NCI-H2107 treated with DMSO at 0.1 percent for 48 hours (cell line): ENCODE data around the gene ARHGEF1.
"Not testable (repeated sequence)": the region's sequence is repeated elsewhere in the genome, so short reads cannot be mapped to it uniquely, and the experiment has no call there.

ENCODE experiments used
- DNase-seq: peaks from one replicate; lab custom pipeline; 2025; ENCODE audit not compliant: unreplicated experiment; lab: John Stamatoyannopoulos, UW

The ARHGEF1 gene

DNA sequence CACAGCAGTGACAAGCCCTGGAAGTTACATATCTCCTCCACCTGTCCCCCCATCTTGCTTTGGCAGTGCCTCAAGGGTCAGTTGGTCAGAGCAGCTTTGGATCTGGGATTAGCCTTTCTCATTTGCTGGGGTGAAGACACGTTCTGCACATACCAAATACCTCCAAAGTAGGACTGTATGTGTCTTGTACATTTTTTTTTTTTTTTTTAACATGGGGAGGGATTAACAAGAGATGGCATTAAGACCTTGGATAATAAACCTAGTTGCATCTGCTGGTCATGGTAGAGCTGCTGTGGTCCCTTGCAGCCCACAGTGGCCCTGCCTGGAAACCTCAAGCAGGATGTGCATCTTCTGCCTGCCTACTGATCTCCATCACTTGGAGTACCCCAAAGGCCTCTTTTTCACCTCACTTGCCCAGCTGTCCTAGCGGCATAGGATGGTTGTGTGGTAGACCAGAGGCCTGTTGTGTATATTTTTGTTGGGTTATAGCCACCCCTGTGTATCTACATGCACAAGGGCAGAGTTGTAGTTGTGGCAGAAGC lies 20.5 kb upstream of the ARHGEF1 start:
- no peak for DNase-seq

DNA sequence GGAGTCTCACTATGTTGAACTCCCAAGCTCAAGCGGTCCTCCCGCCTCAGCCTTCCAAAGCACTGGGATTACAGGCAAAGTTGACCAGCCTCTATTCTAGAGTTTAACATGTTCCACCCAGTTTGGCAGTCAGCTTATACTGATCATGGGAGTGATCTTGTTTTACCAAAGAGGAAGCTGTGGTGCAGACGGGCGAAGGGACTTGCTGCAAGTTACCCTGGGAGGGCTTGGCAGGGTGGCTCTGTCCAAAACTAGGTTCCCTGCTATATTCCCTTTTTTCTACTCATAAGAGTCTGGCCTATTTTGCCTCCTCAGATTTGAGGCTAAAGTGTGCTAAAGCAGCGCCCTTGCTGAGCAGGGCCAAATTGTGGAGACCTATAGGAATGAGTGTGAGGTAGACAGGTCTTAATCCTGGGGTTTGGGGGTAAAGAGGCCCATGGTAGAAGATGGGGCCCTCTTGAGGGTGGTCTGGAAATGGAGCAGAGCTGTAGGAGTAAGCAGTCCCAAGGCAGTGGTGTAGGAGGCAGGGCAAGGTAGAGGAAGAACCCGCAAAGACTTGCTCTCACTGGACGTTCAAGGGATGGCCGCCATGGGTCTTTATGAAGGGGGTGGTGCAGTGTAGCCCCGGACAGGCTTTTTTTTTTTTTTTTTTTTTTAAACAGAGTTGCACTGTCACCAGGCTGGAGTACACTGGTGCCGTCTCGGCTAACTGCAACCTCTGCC lies 19.6 kb upstream of the ARHGEF1 start:
- DNase-seq: no peak

DNA sequence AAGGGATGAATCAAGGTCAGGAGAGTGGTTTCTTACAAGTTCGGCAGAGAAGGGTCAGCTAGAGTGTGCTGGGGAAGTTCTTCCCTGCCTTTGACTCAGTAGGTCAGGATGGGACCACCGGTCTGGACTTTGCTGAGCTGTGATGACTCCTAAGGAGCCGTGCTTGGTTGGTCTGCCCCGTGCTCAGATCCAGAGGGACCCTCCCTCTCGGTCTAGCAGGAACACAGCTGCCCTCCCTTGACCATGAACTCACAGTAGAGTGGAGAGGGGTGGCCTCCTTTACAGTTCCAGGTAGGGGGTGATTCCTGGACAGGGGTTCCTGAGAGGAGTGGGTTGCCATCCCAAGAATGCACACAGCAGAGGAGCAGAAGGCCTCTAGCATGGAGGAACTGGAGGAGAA lies 18.6 kb upstream of the ARHGEF1 start:
- no peak for DNase-seq

DNA sequence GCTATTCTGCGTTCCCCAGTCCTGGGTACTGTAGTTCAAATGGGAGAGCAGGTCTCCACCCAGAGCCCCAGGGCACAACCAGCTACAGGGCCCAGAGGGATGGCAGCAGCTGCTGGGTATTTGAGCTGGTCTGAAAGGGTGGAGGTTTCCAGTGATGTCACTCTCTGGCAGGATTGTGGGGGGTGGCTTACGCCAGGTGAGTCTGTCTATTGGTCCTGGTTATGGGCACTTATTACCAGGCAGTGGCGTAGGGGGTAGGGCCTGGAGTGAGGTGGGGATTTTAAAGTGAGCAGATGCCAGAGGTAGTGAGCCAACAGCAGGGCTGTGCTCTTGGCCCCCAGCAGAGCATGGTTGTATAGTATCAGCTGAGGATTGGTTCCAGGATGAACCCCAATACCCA lies 16.7 kb upstream of the ARHGEF1 start:
- peak; percentile 33 for DNase-seq

DNA sequence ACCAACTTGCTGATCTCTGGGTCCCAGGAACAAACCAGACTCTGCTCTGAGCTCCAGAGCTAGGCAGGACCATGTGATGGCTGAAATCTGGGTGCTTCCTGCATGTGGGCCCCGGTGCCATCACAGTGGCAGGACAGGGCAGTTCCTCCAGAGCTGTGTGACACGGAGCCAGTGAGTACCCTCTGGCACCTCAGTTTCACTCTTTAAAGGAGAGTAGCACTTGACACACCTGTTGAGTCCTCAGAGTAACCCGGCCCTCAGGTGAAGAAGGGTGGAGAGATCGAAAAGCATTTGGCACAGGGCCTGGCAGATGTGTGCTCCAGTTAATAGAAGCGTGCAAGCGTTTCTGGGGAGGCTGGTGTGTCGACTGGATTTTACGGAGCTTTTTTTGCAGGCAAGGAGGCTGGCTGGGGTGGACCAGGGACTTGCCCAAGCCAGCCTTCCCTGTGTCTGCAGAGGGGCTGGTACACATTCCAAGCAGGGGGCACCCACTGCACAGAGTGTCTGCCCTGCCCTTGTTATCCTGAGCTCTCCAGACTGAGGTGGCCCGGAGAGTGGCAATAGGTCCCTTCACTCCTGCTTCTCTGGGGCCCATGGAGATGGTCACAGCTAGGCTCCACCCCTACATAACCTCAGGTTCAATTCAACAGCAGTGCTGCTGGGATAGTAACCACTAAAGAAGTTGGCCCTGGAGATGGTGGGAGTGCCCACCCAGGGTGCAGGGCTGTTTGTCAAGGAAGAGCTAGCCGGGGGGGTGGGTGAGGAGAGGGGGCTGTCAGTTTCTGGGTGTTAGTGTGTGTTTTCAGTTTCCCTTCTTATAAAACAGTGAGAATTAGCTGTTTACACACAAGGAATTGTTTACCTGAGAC lies 14.6 kb upstream of the ARHGEF1 start:
- DNase-seq: peak; percentile 63

DNA sequence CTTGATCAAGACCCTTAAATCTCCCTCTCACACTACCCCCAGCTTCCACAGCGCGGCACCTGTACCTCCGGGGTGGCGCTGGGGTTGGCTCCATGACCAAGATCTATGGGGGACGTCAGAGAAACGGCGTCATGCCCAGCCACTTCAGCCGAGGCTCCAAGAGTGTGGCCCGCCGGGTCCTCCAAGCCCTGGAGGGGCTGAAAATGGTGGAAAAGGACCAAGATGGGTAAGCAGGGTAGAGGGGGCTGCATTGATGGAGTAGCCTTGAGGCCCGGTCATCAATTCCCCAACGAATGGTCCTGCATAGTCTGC lies 14.0 kb upstream of the ARHGEF1 start:
- no peak for DNase-seq

DNA sequence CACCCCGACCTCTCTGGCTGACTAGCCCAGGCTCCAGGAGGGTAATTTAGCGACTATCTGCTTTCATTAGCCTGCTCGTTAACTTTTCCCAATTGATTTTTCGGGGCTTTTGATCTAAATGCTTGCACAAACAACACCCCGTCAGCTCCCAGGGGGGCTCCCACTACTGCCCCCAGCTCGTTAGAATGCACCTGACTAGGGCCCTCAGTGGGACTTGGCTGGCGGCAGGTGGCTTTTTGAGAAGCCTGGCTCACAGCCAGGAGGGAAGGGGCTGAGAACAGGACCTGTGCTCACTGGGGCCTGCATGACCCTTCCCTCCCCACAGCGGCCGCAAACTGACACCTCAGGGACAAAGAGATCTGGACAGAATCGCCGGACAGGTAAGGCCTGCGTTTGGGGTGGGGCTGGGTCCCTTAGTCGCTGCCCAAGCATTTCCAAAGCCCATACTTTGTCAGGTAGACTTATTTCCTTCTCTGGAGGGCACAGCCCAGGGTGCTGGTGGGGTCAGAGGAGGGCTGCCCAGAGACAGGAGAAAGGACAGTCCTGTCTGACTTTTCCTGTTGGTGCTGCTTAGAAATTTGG lies 13.5 kb upstream of the ARHGEF1 start:
- DNase-seq: peak; percentile 13

DNA sequence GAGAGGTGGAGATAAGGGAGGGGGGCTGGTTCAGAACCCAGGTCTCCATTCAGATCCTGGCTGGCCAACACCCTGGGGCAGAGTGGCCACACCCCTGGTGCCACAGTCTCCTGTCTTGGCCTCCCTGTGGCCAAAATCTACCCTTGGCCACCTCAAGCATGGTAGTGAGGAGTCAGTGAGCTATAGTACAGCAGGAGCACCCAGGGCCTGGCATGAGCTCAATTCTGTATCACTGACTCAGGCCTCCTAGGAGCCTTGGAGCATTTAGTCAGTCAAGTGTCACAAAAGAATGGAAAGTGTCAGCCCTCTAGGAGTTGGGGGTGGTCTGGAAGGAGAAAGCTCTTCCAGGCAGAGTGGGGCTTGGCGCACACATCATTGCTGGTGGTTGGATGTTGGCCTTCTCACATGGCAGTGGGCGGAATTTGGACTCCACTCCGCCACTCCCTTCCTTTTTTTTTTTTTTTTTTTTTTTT lies 12.5 kb upstream of the ARHGEF1 start:
- no peak for DNase-seq

DNA sequence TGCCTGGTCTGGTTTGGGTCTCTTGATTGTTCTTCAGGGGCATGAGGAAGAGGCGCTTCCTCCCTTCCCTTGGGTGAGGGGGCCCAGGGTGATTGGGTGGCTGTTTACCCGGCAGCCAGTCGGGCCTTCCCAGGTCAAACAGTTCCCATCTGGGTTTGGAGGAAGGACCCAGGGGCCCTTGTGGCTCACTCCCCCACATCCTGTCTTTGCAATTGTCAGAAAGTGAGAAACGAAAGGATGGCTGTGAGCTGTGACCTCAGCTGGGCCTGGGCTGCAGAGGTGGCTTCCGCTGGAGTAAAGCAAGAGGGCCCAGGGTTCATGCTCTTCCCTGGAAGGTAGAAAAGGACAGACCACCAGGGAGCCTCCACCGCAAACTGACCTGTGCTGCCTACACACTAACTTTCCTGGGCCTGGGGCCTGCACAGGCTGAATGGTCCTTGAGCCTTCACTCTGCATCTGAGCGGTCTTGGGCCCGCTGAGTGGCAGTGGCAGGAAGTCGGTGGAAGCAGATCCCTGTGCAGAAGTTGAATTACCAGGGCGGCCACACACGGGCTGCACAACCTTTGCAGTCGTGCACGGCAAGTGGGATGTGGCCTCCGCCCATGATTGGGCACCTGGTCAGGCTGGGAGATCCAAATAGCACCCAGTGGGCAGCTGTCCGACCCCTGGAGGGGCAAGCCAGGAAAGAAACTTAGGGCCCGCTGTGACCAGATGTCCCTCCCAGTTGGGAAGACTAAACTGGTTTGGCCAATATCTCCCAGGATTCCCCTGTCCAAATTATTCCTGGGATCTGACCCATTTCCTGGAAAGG lies 11.2 kb upstream of the ARHGEF1 start:
- DNase-seq: no peak

DNA sequence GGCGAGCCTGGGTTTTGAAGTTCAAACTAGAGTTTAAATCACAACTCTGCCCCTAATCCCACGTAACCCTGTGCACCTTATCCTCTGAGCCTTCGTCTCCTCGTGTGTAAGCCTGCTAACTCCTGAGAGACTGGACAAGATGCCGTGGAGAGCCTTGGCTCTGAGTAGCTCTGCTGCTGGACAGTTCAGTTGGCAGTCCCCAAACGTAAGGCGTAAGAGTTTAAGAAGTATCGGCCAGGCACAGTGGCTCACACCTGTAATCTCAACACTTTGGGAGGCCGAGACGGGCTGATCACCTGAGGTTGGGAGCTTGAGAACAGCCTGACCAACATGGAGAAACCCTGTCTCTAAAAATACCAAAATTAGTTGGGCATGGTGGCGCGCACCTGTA lies 10.6 kb upstream of the ARHGEF1 start:
- DNase-seq: no peak

DNA sequence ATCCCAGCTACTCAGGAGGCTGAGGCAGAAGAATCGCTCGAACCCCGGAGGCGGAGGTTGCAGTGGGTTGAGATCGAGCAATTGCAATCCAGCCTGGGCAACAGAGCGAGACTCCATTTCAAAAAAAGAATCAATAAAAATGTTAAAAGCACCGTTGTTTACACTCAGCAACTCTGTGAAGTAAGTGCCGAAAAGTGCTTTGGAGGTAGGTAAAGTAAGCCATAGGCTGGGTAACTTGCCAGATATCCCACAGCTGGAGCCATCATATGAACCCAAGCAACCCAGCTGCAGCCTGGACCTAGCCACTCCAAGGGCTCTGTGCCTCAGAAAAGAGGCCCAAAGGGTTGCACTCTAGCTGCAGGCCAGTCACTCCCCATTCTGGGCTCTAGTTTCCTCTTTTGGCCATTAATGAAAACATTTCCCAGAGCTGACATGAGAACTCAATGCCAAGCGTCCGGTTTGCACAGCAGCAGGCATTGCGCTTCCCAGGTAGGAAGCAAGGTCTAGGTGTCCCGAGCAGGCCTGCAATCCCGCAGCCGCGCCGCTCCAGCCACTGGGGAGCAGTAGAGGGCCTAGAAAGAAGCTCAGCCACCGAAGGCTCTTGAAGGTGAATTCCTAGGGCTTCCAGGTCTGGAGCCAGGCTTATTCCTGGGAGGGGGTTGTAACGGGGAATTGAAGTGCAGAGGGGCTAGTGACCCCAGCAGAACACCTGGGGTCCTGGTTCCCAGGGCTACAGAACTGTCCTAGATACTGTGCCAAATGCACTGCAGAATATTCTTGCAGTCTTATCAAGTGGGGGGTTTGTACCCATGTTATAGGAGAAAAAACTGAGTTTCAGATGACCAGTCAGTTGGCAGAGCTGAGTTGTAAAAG lies 10.0 kb upstream of the ARHGEF1 start:
- DNase-seq: peak; percentile 66

DNA sequence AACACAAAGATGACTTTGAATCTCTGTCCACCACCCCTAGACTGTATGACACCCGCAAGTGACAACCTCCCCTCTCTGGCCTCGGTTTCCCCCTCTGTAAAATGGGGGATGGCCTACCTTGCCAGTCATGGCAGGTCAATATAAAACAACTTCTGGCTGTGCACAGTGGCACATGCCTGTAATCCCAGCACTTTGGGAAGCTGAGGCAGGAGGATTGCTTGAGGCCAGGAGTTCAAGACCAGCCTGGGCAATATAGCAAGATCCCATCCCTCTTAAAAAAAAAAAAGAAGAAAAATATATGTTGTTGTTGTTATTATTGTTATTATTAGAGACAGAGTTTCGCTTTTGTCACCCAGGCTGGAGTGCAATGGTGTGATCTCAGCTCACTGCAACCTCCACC lies 7.0 kb upstream of the ARHGEF1 start:
- DNase-seq: not testable (repeated sequence)

DNA sequence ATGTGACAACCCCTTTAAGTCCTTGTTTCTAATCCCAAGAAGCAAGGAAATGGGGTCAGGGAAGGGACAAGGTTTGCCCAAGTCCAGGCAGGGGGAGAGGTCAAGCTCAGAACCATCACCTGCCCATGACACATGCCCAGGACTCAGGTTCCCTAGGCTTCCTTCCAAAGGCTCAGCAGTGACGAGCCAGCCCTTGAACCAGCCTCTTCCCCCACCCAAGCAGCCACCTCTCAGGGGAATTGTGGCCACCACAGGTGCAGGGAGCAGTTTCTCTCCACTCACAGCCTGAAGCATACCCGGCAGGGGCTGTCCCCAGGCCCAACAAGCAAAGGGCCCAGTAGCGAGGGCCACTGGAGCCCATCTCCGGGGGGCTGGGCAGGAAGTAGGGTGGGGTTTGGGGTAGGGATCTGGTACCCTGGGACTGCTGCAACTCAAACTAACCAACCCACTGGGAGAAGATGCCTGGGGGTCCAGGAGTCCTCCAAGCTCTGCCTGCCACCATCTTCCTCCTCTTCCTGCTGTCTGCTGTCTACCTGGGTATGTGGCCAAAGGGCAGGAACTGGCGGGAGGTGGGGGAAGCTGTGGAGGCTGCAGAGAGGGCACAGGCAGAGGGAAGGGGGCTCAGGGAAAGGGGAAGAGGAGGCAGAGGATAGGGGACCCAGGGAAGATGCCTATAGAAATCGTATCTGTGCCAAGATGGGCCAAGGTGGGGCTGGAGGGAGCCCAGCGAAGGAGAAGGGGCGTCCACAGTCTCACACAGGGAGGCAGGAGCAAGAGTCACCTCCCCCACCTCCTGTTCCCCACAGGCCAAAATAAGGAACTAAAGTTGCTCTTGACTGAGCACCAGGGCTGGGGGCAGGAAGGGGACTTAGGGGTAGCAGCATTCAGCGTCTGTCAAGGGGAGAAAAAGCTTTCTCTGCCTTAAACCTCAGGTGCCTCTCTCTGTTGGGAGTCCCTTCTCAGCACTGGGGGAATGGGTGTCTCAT lies 5.8 kb upstream of the ARHGEF1 start, which contains the start of gene CD79A:
Gene CD79A (plus strand): TSS at position 433 of the 986 bp plus-strand sequence. CDS start 26 bp downstream, at position 459.
- peak; percentile 56 for DNase-seq

DNA sequence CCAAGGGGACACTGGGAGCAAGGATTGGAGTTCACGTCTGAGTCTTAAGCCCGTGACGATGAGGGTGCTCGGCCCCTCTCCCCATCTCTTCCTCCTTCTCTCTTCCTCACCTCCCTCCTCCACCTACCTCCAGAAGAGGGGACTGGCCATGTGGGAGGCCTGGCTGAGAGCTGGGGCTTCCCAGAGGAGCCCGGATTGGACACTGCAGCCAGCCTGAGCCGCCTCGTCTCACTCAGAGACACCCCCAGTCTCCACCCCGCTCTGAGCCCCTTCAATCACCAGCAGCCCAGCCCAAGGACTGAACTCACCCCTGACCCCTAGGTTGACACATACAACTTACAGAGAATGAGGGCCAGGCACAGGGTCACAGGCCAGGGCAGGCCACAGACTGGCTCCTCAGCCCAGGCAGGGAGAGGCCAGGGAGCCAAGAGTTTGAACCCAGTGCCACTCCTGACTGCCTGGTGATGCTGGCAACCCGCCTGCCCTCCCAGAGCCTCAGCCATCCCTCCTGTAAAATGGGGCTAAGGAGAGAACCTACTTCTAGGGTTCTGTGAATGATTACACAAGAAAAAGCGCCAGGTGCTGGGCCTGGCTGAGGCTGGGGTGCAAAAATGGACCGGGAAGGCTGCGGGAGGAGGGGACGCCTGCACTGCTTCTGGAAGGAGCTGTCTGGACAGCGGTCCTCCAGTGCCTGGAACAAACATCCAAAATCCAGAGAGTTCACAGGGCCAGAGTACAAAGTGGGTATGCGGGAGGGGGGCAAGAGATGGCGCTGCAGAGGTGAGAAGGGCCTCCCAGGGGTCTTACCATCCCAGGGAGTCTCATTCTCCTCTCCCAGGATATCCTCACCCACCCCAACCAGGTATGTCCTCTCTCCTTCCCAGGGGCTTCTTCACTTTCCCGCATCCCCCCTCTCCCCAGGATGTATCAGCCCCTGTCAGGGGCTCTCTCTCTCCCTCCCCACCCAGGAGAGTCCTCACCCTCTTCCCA lies 4.8 kb upstream of the ARHGEF1 start:
- DNase-seq: no peak

DNA sequence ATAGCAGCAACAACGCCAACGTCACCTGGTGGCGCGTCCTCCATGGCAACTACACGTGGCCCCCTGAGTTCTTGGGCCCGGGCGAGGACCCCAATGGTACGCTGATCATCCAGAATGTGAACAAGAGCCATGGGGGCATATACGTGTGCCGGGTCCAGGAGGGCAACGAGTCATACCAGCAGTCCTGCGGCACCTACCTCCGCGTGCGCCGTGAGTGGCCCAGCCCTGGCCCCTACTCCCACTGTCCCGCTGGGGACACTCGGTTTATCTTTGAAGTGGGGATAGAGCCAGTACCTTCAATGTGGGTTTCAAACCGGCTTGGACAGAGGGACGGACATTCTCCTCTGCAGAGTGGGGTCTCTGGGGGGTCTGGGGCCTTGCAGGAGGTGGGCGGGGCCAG lies 3.9 kb upstream of the ARHGEF1 start:
- DNase-seq: no peak

DNA sequence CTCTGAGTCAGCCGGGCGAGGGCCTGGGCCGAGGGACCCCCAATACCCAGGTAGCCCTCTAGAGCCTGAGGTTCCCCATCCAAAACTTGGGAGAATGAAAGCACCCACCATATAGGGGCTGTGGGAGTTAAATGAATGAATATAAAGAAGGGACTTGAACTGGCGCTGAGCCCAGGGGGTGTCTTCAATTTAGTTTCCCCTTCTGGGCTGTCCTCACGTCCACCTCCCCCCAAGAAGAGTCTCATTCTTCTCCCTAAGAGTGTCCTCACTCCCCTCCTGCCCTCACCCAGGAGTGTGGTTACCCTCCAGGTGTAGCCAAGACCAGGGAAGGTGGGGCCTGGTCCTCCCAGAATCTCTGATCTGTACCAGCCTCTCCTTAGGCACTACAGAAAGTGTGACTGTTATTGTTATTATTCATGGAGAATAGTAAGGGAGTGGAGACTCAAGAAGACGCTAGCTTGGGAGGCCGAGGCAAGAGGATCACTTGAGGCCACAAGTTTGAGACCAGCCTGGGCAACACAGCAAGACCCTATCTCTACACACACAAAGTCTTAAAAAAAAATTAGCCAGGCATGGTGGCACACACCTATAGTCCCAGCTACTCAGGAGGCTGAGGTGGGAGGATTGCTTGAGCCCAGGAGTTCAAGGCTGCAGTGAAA lies 3.2 kb upstream of the ARHGEF1 start:
- DNase-seq: no peak

DNA sequence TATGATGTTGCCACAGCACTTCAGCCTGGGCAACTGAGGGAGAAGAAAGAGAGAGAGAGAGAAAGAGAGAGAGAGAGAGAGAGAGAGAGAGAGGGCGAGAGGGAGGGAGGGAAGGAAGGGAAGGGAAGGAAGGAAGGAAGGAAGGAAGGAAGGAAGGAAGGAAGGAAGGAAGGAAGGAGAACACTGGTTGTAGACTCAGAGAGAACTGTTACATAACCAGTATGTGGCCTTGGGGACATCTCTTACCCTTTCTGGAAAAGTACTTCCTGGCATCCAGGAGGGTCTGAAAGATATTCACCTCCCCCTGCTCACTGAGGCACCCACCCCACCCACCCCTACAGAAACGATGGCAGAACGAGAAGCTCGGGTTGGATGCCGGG lies 2.7 kb upstream of the ARHGEF1 start:
- DNase-seq: no peak
